Measurements from ENCODE around the gene EPHA8.

- TF ChIP-seq RFX5 (IDR thresholded peaks at IDR 0.05; ENCODE audit: low read depth, low read length) (no peak), POLR2A (IDR thresholded peaks at IDR 0.05; ENCODE audit: low read depth, low read length) (no peak), CTCF (conservative IDR thresholded peaks at IDR 0.05; ENCODE audit: low read depth, low read length) (no peak), MAZ (IDR thresholded peaks at IDR 0.05; ENCODE audit: borderline replicate concordance, low read depth, low read length) (no peak), NFE2L2 (IDR thresholded peaks at IDR 0.05; ENCODE audit: low read depth, low read length) (no peak), USF2 (IDR thresholded peaks at IDR 0.05; ENCODE audit: low read depth, low read length) (no peak), BHLHE40 (IDR thresholded peaks at IDR 0.05; ENCODE audit: low read depth, low read length) (no peak), MXI1 (IDR thresholded peaks at IDR 0.05; ENCODE audit: borderline replicate concordance, low read depth, low read length) (no peak)
Observed at GRCh38 chr1:22547818-22548462, 15.3 kb upstream of the EPHA8 start.
